ENCODE results near the gene SLAMF1. TPM values are rescaled to one million over a fixed set of nuclear protein-coding genes. Genes with fewer than 3 reads are reported as not detected.
"Not testable (repeated sequence)": the region's sequence is repeated elsewhere in the genome, so short reads cannot be mapped to it uniquely, and the experiment has no call there.

SLAMF1 gene
- total RNA-seq, 1 experiment from 2014 or later, result 2.2 TPM

- DNase-seq (ENCODE audit: low spot score), result no peak
- H3K4me3 ChIP-seq (ENCODE audit: low read depth, low read length, poor library complexity, severe bottlenecking), result no peak overlapping the region
- CTCF ChIA-PET, result no interaction called here
- no peaks in the 10 kb centered on the region for H3K9me3 ChIP-seq (ENCODE audit: low read depth, low read length, poor library complexity, severe bottlenecking)
- H3K27ac ChIP-seq (ENCODE audit: low read depth, low read length, poor library complexity, severe bottlenecking), result no peak overlapping the region
- no TSS peak for BruUV-seq (replicated peaks)
- H3K27me3 ChIP-seq (replicated peaks; ENCODE audit: insufficient read depth, low read depth, low read length, poor library complexity), result peaks cover 51% of the 10 kb centered on the region
- no peaks in the 10 kb centered on the region for H3K4me1 ChIP-seq (ENCODE audit: insufficient read depth, low read length, poor library complexity, severe bottlenecking)
- intact Hi-C loops (cut with micrococcal nuclease; ENCODE audit: unreplicated experiment), result no loop called here
- no peaks in the 10 kb centered on the region for H3K36me3 ChIP-seq (ENCODE audit: insufficient read depth, low read length, poor library complexity, severe bottlenecking)
- POLR2A ChIA-PET (ENCODE audit: low non-redundant PET), result no interaction called here
- TF ChIP-seq CTCF (conservative IDR thresholded peaks at IDR 0.05; ENCODE audit: low read depth, low read length) (no peak), EZH2 (IDR thresholded peaks at IDR 0.05; ENCODE audit: borderline replicate concordance, low read depth, low read length, poor library complexity, severe bottlenecking) (no peak)
These were observed 86.7 kb downstream of the SLAMF1 start for GRCh38 chr1:160560045-160560705.

GRCh38 chr1:160559437-160559836 is 87.4 kb downstream of the SLAMF1 start:
- H3K4me3 ChIP-seq (ENCODE audit: low read depth, low read length, poor library complexity, severe bottlenecking); H3K4me1 ChIP-seq (ENCODE audit: insufficient read depth, low read length, poor library complexity, severe bottlenecking); CTCF ChIA-PET; H3K27ac ChIP-seq (ENCODE audit: low read depth, low read length, poor library complexity, severe bottlenecking); BruUV-seq (replicated peaks); POLR2A ChIA-PET (ENCODE audit: low non-redundant PET); H3K9me3 ChIP-seq (ENCODE audit: low read depth, low read length, poor library complexity, severe bottlenecking); intact Hi-C loops (cut with micrococcal nuclease; ENCODE audit: unreplicated experiment); H3K36me3 ChIP-seq (ENCODE audit: insufficient read depth, low read length, poor library complexity, severe bottlenecking); DNase-seq (ENCODE audit: low spot score): not testable (repeated sequence)
- peaks cover 51% of the 10 kb centered on the region for H3K27me3 ChIP-seq (replicated peaks; ENCODE audit: insufficient read depth, low read depth, low read length, poor library complexity)

- no peaks in the 10 kb centered on the region for H3K9me3 ChIP-seq (ENCODE audit: low read depth, low read length, poor library complexity, severe bottlenecking)
- peaks cover 51% of the 10 kb centered on the region for H3K27me3 ChIP-seq (replicated peaks; ENCODE audit: insufficient read depth, low read depth, low read length, poor library complexity)
- no peak for DNase-seq (ENCODE audit: low spot score)
- BruUV-seq (replicated peaks), result no TSS peak
- intact Hi-C loops (cut with micrococcal nuclease; ENCODE audit: unreplicated experiment), result no loop called here
- no peaks in the 10 kb centered on the region for H3K36me3 ChIP-seq (ENCODE audit: insufficient read depth, low read length, poor library complexity, severe bottlenecking)
- no peaks in the 10 kb centered on the region for H3K4me1 ChIP-seq (ENCODE audit: insufficient read depth, low read length, poor library complexity, severe bottlenecking)
- TF ChIP-seq CTCF (conservative IDR thresholded peaks at IDR 0.05; ENCODE audit: low read depth, low read length) (no peak), EZH2 (IDR thresholded peaks at IDR 0.05; ENCODE audit: borderline replicate concordance, low read depth, low read length, poor library complexity, severe bottlenecking) (no peak)
- no peak overlapping the region for H3K4me3 ChIP-seq (ENCODE audit: low read depth, low read length, poor library complexity, severe bottlenecking)
- no peak overlapping the region for H3K27ac ChIP-seq (ENCODE audit: low read depth, low read length, poor library complexity, severe bottlenecking)
- ChIA-PET POLR2A (ENCODE audit: low non-redundant PET) (no interaction called here), CTCF (no interaction called here)
These were observed 88.0 kb downstream of the SLAMF1 start for GRCh38 chr1:160558660-160559380.

Other genes with a start within 250 kb of the SLAMF1 start
- gene VANGL2, start 246.5 kb downstream of the SLAMF1 start, total RNA-seq (2021), result 20.9 and 22.7 TPM in 2 replicates
- gene SLAMF6, start 123.8 kb downstream of the SLAMF1 start, total RNA-seq (2021), result not detected in 2 replicates
- gene CD84, start 67.5 kb downstream of the SLAMF1 start, total RNA-seq (2021), result not detected in 2 replicates
- gene CD48, start 64.8 kb upstream of the SLAMF1 start, total RNA-seq (2021), result not detected in 2 replicates
- gene SLAMF7, start 92.2 kb upstream of the SLAMF1 start, total RNA-seq (2021), result not detected in 2 replicates
- gene LY9, start 149.1 kb upstream of the SLAMF1 start, total RNA-seq (2021), result not detected in 2 replicates
- gene CD244, start 215.8 kb upstream of the SLAMF1 start, total RNA-seq (2021), result not detected in 2 replicates
- not detected in 2 replicates for gene ITLN1, start 238.1 kb upstream of the SLAMF1 start, total RNA-seq (2021)

Data from A673 (cell line).